ENCODE measurements around the gene OTUD7B. TPM values are rescaled to one million over a fixed set of nuclear protein-coding genes. Genes with fewer than 3 reads are reported as not detected.

OTUD7B gene
- total and polyA plus RNA-seq, 2 of the 8 experiments (the other 6 are each of a cell fraction or from before 2014, with no cell fraction given), result 4.2 to 21.5 TPM

GRCh38 chr1:149933208-149933607, 77.3 kb downstream of the OTUD7B start (continued):
- TF ChIP-seq YY1 (IDR thresholded peaks at IDR 0.05; ENCODE audit: low read depth, low read length), result no peak

All from H1 (cell line).